ENCODE measurements around the gene FKBP6.
"Not testable (repeated sequence)": the region's sequence is repeated elsewhere in the genome, so short reads cannot be mapped to it uniquely, and the experiment has no call there.

The FKBP6 gene, protein sequence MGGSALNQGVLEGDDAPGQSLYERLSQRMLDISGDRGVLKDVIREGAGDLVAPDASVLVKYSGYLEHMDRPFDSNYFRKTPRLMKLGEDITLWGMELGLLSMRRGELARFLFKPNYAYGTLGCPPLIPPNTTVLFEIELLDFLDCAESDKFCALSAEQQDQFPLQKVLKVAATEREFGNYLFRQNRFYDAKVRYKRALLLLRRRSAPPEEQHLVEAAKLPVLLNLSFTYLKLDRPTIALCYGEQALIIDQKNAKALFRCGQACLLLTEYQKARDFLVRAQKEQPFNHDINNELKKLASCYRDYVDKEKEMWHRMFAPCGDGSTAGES

DNA sequence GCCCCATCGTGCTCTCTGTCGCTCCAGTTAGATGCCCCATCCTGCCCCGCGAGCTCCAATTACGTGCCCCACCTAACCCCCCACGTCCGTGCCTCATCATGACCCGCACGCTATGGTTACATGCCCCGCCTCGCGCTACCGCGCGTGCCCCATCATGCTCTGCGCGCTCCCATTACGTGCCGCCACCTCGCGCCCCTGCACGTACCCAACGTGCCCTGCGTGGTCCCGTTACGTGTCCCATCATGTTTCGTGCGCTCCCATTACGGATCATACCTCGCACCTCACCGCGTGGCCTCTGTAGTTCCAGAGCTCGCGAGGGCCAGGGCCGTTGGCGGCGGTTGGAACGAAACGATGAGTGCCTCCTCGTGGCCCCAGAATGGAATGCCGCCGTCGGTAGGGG, at the start of gene FKBP6, which contains the start of gene TRIM50:
Gene FKBP6 (plus strand): TSS at position 240 of the 400 bp plus-strand sequence. CDS start 268 bp downstream, outside the sequence.
Gene TRIM50 (minus strand): TSS at position 161 of the 400 bp plus-strand sequence. CDS start 3,295 bp downstream, outside the sequence.
- not testable (repeated sequence) for DNase-seq (ENCODE audit: low spot score)

DNA sequence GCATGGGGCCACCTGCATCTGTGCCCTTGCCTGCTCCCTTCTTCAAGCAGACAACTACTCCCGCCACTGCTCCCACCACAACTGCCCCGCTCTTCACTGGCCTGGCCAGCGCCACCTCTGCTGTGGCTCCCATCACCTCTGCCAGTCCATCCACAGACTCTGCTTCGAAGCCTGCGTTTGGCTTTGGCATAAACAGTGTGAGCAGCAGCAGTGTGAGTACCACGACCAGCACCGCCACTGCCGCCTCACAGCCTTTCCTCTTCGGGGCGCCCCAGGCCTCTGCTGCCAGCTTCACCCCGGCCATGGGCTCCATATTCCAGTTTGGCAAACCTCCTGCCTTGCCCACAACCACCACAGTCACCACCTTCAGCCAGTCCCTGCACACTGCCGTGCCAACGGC, 30.7 kb upstream of the FKBP6 start:
- not testable (repeated sequence) for DNase-seq (ENCODE audit: low spot score)

DNA sequence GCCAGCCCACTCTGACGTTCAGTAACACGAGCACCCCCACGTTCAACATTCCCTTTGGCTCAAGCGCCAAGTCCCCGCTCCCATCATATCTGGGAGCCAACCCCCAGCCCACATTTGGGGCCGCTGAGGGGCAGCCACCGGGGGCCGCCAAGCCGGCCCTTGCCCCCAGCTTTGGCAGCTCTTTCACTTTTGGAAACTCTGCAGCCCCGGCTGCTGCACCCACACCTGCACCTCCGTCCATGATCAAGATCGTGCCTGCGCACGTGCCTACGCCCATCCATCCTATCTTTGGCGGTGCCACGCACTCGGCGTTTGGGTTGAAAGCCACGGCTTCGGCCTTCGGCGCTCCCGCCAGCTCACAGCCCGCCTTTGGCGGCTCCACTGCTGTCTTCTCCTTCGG, 30.3 kb upstream of the FKBP6 start:
- DNase-seq (ENCODE audit: low spot score): not testable (repeated sequence)

DNA sequence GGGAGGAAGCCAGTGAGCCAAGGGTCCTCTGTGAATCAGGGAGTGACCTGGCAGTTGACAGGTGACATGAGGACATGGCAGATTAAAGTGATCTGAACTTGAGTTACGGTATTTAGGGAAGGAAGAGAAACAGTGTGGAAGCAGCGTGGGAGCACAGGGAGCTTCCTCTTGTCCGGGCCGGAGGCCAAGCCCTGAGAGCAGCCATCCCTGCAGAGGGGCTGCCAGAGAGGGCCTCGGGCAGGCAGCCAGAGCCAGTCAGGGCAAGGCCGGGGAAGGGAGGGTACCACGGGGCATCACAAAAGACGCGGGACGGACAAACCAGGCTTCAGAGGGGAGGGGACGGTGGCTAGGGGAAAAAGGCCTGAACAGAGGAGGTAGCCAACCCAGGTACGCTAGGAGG, 28.1 kb upstream of the FKBP6 start:
- not testable (repeated sequence) for DNase-seq (ENCODE audit: low spot score)

DNA sequence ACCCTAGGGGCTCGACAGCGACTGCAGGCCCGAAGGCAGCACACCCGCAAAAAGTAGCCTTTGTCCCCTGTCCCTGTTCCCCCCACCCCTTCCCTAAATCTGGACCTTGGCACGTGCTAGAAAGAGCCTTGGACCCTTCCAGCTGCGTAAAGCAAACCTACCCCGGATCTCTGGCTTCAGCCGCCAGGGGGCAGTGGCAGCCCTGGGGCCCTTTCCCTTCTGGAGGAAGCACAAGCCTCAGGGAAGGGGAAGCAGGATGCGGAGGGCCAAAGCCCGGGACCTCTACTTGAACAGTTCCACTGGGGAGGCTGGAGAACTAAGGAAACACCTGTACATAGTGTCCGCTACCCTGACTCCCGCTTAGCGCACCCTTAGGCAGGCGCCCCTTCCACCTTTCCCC, 26.9 kb upstream of the FKBP6 start:
- not testable (repeated sequence) for DNase-seq (ENCODE audit: low spot score)

DNA sequence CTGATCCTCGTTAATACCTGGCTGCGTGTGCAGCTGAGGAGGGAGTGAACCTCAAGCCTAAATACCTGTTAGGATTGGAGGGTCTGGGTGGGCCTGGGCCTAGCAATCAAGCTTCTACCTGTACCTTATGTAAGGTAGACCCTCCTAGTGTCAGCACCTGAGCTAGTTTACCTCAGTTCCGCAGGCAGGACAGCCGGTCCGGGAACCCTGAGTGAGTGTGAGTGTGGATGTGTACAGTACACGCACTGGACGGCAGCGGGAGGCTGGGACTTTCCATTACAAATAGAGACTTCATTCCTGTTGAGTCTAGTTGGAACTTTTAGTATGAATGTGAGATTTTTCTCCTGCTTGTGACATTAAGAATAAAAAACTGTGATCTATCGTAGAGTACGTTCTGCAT, 25.1 kb upstream of the FKBP6 start:
- DNase-seq (ENCODE audit: low spot score): not testable (repeated sequence)

DNA sequence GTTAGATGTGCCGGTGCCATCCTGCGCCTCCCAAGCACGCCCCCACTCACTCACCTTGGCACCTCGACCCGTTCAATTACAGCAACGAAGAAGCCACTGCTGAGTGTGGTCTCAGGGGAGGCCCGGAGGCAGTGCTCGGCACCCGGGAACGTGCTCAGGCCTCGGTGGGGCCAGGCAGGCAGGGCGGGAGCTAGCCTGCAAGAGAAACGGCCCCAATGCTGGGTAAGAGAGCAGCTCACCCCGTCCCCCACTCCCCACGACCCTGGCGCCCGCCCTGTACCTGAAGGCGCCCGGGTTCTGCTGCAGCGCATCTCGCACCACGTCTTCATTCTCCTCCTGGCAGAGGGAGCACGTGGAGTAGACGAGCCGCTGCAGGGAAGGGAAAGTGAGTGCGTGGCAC, 24.4 kb upstream of the FKBP6 start:
- DNase-seq (ENCODE audit: low spot score): no peak

DNA sequence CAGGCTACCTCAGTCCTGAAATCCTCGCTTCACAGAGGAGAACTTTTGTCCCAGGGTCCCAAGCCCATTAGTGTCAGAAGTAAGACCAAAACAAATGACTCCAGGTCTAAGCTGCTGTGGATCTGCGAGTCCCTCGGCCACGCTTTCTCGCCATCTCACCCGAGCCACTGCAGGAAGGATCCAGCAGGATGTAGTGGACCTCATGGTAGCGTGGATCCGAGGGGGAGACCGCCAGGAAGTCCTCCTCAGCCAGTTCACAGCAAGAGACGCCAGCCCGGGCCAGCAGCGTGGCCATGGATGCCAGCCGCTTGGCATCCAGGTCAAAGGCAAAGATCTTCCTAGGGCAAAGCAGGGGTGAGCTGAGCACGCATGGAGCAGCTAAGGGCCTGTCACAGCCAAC, 23.9 kb upstream of the FKBP6 start:
- no peak for DNase-seq (ENCODE audit: low spot score)

DNA sequence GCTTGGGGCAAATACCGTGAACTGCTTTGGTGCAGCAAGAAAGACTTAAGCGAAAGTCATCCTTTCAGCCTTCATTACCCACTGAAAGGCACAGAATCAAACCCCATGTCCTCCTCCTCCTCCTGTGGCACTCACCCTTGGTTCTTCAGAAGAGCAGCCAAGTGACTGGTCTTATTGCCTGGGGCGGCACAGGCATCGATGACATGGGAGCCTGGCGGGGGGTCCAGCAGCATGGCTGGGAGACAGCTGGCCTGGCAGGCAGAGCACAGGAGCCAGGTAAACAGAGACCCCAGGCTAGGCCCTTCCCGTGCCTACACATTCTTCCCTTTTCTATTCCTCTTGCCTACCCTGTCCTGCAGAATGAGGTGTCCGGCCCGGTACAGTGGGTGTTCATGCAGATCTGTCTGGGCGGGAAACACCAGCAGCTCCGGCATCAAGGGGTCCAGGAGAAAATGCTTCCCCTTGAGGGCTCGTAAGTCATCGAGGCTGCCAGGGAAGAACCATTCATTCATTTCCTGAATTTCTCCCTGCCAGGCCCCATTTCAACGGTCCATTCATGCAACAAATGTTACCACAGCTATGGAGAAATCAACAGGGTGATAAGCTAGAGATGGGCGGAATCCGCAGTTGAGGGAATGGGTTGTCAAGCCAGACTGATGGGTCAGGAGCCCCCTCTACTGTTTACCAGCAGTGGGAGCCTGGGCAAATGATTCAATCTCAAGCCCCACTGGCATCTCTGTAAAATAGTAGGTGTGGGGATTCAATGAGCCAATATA, 23.2 kb upstream of the FKBP6 start:
- not testable (repeated sequence) for DNase-seq (ENCODE audit: low spot score)

DNA sequence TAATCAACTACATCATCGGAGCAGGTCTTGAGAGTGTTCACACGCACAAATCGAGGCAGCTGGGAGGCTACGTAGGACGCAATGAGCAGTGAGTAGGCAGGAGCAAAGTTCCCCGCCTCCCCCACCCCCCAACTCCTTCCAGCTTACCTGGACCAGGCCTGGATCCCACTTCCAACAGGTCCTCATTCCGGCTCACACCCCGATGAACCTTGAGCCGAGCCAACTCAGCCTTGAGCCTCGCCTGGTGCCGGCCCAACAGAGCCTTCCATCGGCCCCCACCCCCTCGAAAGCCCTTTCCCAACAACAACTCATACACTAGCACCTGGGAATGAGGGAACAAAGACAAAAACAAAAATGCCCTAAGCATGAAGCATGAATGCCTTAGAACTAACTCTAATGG, 20.5 kb upstream of the FKBP6 start:
- DNase-seq (ENCODE audit: low spot score): no peak

DNA sequence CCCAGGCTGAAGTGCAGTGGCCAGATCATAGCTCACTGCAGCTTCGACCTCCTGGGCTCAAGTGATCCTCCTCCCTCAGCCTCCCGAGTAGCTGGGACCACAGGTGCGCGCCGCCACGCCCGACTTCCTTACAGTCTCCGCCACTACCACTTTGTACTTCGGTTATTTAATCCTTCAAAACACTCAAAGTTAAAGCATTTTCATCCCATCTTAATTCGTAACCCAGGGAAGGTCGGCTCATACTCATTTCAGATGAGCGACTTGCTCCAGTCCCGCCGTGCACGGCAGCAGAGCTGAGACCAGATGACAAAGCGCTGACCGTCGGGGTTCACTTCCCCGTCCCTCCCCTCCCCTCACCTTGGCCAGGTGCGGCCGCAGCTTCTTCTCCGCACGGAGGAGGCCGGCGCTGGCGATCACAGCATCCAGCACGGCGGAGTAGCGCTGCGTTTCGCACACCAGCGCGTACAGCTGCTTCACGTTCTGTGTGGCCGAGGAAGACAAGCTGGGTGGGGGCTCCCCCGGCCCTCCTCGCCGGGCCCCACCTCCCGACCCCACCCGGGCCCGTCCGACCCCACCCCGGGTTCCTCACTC, 19.8 kb upstream of the FKBP6 start:
- peak; percentile 30 for DNase-seq (ENCODE audit: low spot score)

DNA sequence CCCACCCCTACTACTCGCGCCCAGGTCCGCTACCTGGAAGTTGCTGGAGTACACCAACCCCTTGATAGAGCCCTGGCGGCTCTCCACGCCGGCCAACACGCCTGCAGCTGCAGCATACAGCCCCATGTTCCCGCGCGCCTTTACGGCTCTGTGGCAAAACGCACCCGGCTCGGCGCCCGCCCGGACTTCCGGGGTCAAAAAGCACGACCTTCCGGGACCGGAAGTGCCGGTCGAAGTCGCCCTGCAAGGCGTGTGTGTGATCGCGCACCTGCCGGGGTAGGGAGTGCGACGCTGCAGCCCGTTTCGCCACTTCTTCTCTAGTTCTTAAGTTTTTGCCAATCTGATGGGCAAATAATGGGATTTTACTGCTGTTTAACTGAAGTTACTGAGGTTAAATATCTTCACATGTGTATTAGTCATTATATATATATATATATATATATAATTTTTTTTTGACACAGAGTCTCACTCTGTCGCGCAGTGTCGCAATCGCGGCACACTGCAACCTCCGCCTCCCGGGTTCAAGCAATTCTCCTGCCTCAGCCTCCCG, 19.2 kb upstream of the FKBP6 start, which contains the start of gene NSUN5:
Gene NSUN5 (minus strand): TSS at position 162 of the 550 bp plus-strand sequence. CDS start 36 bp downstream, at position 126.
- peak; percentile 87 for DNase-seq (ENCODE audit: low spot score)

DNA sequence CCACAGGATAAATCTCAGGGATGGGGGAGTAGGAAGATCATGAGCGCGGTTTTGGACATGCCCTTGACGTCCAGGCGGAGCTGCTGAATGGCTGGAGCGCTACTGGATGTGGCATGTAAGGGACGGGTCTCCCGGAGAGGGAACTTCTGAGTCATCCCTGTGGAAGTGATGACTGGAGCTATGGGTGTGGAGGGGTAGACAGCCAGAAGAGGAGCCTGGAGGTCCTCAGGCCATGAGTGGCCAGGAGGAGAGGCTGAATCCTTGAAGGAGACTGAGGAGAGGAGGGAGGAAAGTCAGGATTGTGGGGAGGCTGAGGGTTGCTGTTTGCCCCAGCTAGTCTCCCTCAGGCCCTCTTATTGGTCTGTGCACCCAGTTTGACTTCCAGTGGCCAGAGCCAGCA, 16.5 kb upstream of the FKBP6 start:
- DNase-seq (ENCODE audit: low spot score): not testable (repeated sequence)

DNA sequence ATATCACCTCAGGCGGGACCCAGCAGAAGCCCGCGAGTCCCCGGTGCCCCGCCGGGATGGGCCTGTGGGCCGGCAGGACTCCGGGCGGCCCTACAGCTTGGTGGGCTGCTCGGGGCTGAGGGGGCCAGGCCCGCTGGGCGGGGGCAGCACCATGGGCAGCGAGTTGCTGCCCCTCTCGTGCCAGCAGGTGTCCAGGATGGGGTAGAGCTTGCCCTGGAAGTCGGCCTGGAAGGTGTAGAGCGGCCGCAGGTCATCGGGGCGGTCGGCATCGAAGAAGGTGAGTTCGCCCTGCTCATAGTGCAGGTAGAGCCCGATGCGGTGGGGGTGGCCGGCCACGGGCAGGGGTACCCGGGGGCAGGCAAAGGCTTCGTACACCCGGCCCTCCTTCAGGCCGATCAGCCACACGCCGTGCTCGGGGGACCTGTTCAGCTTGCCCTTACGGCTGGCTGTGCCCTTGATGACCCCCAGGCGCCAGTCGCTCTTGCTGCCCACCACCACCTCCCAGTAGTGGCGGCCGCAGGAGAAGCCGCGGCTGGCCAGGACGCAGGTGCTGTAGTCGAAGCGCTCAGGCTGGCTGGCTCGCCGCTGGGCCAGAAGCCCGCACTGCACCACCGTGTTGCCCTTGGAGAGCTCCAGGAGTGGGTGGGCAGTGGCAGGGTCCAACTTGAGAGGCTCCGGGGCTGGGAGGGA, 15.0 kb upstream of the FKBP6 start:
- no peak for DNase-seq (ENCODE audit: low spot score)

DNA sequence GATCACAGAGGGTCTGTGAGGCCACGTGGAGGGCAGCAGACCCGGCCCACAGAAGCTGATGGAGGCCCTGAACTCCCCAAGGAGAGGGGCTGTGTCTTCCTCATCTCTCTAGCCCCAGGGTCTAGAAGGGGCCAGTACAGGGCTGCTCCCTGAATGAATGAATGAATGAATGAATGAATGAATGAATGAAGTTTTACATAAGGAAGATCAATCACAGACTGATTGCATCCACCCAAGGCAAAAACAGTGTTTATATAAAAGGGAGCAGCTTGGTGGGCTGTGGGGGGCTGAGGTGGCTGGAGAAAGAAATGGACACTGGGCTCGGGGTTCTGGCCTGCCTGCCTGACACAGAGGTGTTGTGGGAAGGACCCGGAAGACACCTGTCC, 14.4 kb upstream of the FKBP6 start:
- no peak for DNase-seq (ENCODE audit: low spot score)

DNA sequence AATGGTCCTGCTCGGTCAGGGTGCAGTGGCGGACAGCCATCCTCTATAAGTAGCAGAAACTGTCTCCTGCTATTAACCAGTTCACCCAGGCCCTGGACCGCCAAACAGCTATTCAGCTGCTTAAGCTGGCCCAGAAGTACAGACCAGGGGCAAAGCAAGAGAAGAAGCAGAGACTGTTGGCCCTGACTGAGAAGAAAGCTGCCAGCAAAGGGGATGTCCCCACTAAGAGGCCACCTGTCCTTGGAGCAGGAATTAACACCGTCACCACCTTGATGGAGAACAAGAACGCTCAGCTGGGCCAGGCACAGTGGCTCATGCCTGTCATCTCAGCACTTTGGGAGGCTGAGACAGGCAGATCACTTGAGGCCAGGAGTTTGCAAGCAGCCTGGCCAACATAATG, 13.7 kb upstream of the FKBP6 start:
- no peak for DNase-seq (ENCODE audit: low spot score)

DNA sequence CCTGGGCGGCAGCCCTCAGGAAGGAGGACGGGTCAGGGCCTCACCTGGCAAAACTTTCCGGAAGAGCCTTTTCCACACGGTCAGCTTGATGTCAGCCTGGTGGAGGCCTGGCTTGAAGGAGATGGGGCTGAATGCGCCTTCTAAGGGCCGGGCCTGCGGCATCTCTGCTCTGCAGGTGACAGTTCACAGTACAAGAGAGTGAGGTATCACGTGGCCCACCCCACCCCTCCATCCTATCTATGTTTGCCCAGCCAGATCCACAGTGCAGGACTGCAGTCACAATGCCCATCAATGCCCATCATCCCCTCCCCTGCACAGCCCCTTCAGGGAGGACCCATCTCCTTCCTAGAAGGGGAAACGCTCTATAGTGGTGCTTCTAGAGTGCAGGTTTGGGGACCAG, 11.4 kb upstream of the FKBP6 start:
- no peak for DNase-seq (ENCODE audit: low spot score)

DNA sequence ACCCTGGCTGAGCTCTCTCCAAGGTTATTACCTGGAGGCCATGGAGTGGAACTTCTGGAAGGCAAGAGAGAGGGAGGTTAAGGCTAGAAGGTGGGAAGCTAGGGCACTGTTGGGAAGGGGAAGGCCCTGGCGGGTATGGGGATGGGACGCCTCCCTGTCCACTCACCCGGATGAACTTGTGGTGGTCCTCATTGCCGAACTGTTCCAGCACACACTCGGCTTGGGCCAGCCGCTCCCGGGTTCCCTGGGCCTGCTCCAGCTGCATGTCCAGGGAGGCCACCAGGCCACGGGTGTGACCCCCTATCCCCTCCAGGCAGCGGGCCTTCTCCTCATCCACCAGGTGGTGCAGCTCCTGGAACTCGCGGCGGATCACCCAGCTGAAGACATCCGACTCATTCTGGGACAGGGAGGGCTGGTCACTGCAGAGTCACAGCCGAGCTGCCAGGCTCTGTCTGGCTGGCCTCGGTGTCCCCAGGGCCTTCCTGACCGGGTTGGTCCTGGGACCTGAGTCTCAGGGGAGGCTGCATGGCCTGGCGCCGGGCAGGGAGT, 9.2 kb upstream of the FKBP6 start:
- DNase-seq (ENCODE audit: low spot score): not testable (repeated sequence)

DNA sequence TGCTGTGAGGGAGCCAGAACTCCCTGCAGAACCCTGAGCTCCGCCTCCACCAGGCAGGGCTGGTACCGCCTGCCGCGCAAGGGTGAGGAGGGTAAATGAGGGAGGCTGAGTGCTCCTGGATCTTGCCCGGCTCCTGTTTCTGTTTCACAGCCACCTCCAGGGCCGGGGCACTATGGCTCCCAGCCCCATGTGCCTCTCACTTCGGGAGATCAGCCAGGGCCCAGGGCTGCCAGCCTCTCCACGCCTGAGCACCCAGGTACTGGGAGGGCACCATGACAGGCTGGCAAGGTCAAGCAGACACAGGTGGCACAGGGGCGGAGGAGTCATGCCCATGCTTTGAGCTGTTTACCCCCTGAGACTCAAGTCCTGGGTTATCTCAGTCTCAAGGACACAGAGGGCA, 8.4 kb upstream of the FKBP6 start:
- DNase-seq (ENCODE audit: low spot score): not testable (repeated sequence)

DNA sequence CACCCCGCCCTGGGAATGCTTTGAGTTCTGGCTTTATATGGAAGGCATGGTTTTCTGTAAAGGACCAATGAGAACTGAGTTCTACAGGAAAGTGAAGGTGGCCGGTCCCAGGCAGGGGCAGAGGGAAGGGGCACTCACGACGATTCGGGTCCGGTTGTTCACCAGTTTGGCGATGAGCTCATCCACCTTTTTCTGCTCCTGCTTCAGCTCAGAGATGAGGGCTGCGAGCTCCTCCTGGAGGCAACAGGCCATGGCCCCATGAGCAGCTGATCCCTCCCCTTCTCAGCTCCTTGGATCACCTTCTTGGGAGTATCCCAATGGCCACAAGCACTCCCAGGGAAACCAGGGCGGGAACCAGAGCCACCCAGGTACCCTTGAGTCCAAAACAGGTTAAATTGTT, 8.0 kb upstream of the FKBP6 start:
- DNase-seq (ENCODE audit: low spot score): not testable (repeated sequence)

DNA sequence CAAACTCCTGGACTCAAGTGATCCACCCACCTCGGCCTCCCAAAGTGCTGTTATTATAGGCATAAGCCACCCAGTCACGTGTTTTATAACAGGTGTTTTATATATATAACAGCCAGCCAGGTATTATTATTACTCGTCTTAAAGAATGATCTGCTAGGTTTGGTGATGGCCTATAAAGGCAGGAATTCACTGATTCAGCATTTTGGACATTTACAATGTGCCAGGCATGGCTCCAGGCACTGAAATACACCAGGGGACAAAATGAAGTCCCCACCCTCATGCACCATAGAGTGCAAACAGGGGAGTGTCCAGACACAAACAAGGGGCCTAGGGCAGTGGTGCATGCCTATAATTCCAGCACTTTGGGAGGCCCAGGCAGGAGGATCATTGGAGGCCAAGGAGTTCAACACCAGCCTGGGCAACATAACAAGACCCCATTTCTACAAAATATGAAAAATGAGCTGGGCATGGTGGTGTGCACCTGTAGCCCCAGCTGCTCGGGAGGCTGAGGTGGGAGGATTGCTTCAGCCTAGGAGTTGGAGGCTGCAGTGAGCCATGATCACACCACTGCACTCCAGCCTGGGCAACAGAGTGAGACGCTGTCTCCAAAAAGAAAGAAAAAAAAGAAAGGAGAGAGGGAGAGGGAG, 4.4 kb upstream of the FKBP6 start:
- not testable (repeated sequence) for DNase-seq (ENCODE audit: low spot score)

Measured in kidney tubule cell (primary cell).